ENCODE results near the gene SAP30L.

The SAP30L gene

GRCh38 chr5:154474396-154475334 lies 28.9 kb downstream of the SAP30L start:
- POLR2A ChIA-PET: no interaction called here
- Histone ChIP-seq H3K9me3 (ENCODE audit: control extremely low read depth in 1 of 5, control insufficient read depth in 4 of 5, insufficient read depth in 2 of 5, low read depth in 1 of 5, low read length in 4 of 5) (peaks cover 0 to 2% (median 0%) of the 10 kb centered on the region in 5 experiments), H3K4me3 (ENCODE audit: control insufficient read depth in 1 of 7, extremely low read depth in 1 of 7, insufficient read depth in 4 of 7, low read depth in 2 of 7, low read length in 6 of 7) (no peak overlapping the region), H3K27ac (ENCODE audit: insufficient read depth in 1 of 2, low read depth in 1 of 2, low read length in 2 of 2, poor library complexity in 1 of 2, severe bottlenecking in 2 of 2) (no peak overlapping the region), H3K27me3 (replicated peaks in 2 of 5; ENCODE audit: control insufficient read depth in 4 of 5, insufficient read depth in 5 of 5, low read length in 4 of 5) (peaks cover 29 to 100% (median 80%) of the 10 kb centered on the region in 5 experiments), H3K4me1 (ENCODE audit: control extremely low read depth in 1 of 4, control insufficient read depth in 4 of 4, insufficient read depth in 4 of 4, low read length in 3 of 4) (peaks cover 0 to 48% (median 20%) of the 10 kb centered on the region in 4 experiments), H3K36me3 (ENCODE audit: control insufficient read depth in 4 of 4, insufficient read depth in 4 of 4, low read length in 3 of 4) (no peaks in the 10 kb centered on the region)
- WGBS (ENCODE audit: insufficient coverage): 4% methylated on average over 16 of the region's 17 CpGs
- CTCF ChIA-PET: interaction anchor here (10.0 kb wide), 1 partner anchor 136 kb away, joined by 117 read pairs; no protein-coding TSS in a partner anchor
- DNase-seq: peak in 1 of 3 donors; percentile 35

GRCh38 chr5:154475591-154476353 lies 30.0 kb downstream of the SAP30L start:
- peaks cover 0 to 2% (median 0%) of the 10 kb centered on the region in 5 experiments for H3K9me3 ChIP-seq (ENCODE audit: control extremely low read depth in 1 of 5, control insufficient read depth in 4 of 5, insufficient read depth in 2 of 5, low read depth in 1 of 5, low read length in 4 of 5)
- CTCF ChIA-PET: interaction anchor here (1.9 to 2.0 kb wide), 2 partner anchors 7 to 9 kb away, joined by 7 to 9 read pairs; no protein-coding TSS in a partner anchor
- WGBS (ENCODE audit: insufficient coverage): 6% methylated on average over 40 of the region's 46 CpGs
- peak in 1 of 3 donors; percentile 44 for DNase-seq
- peaks cover 0 to 54% (median 21%) of the 10 kb centered on the region in 4 experiments for H3K4me1 ChIP-seq (ENCODE audit: control extremely low read depth in 1 of 4, control insufficient read depth in 4 of 4, insufficient read depth in 4 of 4, low read length in 3 of 4)
- POLR2A ChIA-PET: interaction anchor here (0.6 to 0.8 kb wide), 2 partner anchors 10 to 178 kb away, joined by 3 read pairs; no protein-coding TSS in a partner anchor
- H3K36me3 ChIP-seq (ENCODE audit: control insufficient read depth in 4 of 4, insufficient read depth in 4 of 4, low read length in 3 of 4): no peaks in the 10 kb centered on the region
- peak overlapping the region in 1 of 7 experiments; percentile 2 for H3K4me3 ChIP-seq (ENCODE audit: control insufficient read depth in 1 of 7, extremely low read depth in 1 of 7, insufficient read depth in 4 of 7, low read depth in 2 of 7, low read length in 6 of 7)
- H3K27ac ChIP-seq (ENCODE audit: insufficient read depth in 1 of 2, low read depth in 1 of 2, low read length in 2 of 2, poor library complexity in 1 of 2, severe bottlenecking in 2 of 2): no peak overlapping the region
- H3K27me3 ChIP-seq (replicated peaks in 2 of 5; ENCODE audit: control insufficient read depth in 4 of 5, insufficient read depth in 5 of 5, low read length in 4 of 5): peaks cover 25 to 100% (median 80%) of the 10 kb centered on the region in 5 experiments

- 6% methylated on average over 27 of the region's 38 CpGs for WGBS (ENCODE audit: insufficient coverage)
- CTCF ChIA-PET: interaction anchor here (1.9 to 2.0 kb wide), 2 partner anchors 8 to 10 kb away, joined by 7 to 9 read pairs; no protein-coding TSS in a partner anchor
These were observed 30.8 kb downstream of the SAP30L start for GRCh38 chr5:154476354-154477205.

GRCh38 chr5:154477382-154478223 lies 31.8 kb downstream of the SAP30L start:
- Histone ChIP-seq H3K9me3 (ENCODE audit: control extremely low read depth in 1 of 5, control insufficient read depth in 4 of 5, insufficient read depth in 2 of 5, low read depth in 1 of 5, low read length in 4 of 5) (peaks cover 0 to 2% (median 0%) of the 10 kb centered on the region in 5 experiments), H3K27ac (ENCODE audit: insufficient read depth in 1 of 2, low read depth in 1 of 2, low read length in 2 of 2, poor library complexity in 1 of 2, severe bottlenecking in 2 of 2) (no peak overlapping the region), H3K4me3 (ENCODE audit: control insufficient read depth in 1 of 7, extremely low read depth in 1 of 7, insufficient read depth in 4 of 7, low read depth in 2 of 7, low read length in 6 of 7) (peak overlapping the region in 4 of 7 experiments; percentile 15 to 65 (median 50)), H3K4me1 (ENCODE audit: control extremely low read depth in 1 of 4, control insufficient read depth in 4 of 4, insufficient read depth in 4 of 4, low read length in 3 of 4) (peaks cover 0 to 50% (median 23%) of the 10 kb centered on the region in 4 experiments), H3K36me3 (ENCODE audit: control insufficient read depth in 4 of 4, insufficient read depth in 4 of 4, low read length in 3 of 4) (no peaks in the 10 kb centered on the region), H3K27me3 (replicated peaks in 2 of 5; ENCODE audit: control insufficient read depth in 4 of 5, insufficient read depth in 5 of 5, low read length in 4 of 5) (peaks cover 23 to 100% (median 81%) of the 10 kb centered on the region in 5 experiments)
- CTCF ChIA-PET: interaction anchor here (1.9 to 2.0 kb wide), 2 partner anchors 9 to 11 kb away, joined by 7 to 9 read pairs; no protein-coding TSS in a partner anchor
- peak in 1 of 3 donors; percentile 37 for DNase-seq
- POLR2A ChIA-PET: no interaction called here
- WGBS (ENCODE audit: insufficient coverage): 2% methylated on average over 51 of the region's 68 CpGs

More at GRCh38 chr5:154476354-154477205, 30.8 kb downstream of the SAP30L start:
- Histone ChIP-seq H3K9me3 (ENCODE audit: control extremely low read depth in 1 of 5, control insufficient read depth in 4 of 5, insufficient read depth in 2 of 5, low read depth in 1 of 5, low read length in 4 of 5) (peaks cover 0 to 2% (median 0%) of the 10 kb centered on the region in 5 experiments), H3K27me3 (replicated peaks in 2 of 5; ENCODE audit: control insufficient read depth in 4 of 5, insufficient read depth in 5 of 5, low read length in 4 of 5) (peaks cover 25 to 100% (median 81%) of the 10 kb centered on the region in 5 experiments), H3K27ac (ENCODE audit: insufficient read depth in 1 of 2, low read depth in 1 of 2, low read length in 2 of 2, poor library complexity in 1 of 2, severe bottlenecking in 2 of 2) (no peak overlapping the region), H3K4me3 (ENCODE audit: control insufficient read depth in 1 of 7, extremely low read depth in 1 of 7, insufficient read depth in 4 of 7, low read depth in 2 of 7, low read length in 6 of 7) (peak overlapping the region in 2 of 7 experiments; percentile 36 to 56), H3K36me3 (ENCODE audit: control insufficient read depth in 4 of 4, insufficient read depth in 4 of 4, low read length in 3 of 4) (no peaks in the 10 kb centered on the region), H3K4me1 (ENCODE audit: control extremely low read depth in 1 of 4, control insufficient read depth in 4 of 4, insufficient read depth in 4 of 4, low read length in 3 of 4) (peaks cover 0 to 50% (median 21%) of the 10 kb centered on the region in 4 experiments)
- POLR2A ChIA-PET: interaction anchor here (0.8 kb wide), 1 partner anchor 177 kb away, joined by 3 read pairs; no protein-coding TSS in a partner anchor
- DNase-seq: peak in 1 of 3 donors; percentile 44

- H3K9me3 ChIP-seq (ENCODE audit: control extremely low read depth in 1 of 5, control insufficient read depth in 4 of 5, insufficient read depth in 2 of 5, low read depth in 1 of 5, low read length in 4 of 5): peaks cover 0 to 2% (median 0%) of the 10 kb centered on the region in 5 experiments
- WGBS (ENCODE audit: insufficient coverage): under 1% methylated on average over 19 of the region's 20 CpGs
- POLR2A ChIA-PET: no interaction called here
- no peak within 1 kb of the TSS for H3K27ac ChIP-seq (ENCODE audit: insufficient read depth in 1 of 2, low read depth in 1 of 2, low read length in 2 of 2, poor library complexity in 1 of 2, severe bottlenecking in 2 of 2)
- no peak for DNase-seq
- peaks cover 0 to 55% (median 28%) of the 10 kb centered on the region in 4 experiments for H3K4me1 ChIP-seq (ENCODE audit: control extremely low read depth in 1 of 4, control insufficient read depth in 4 of 4, insufficient read depth in 4 of 4, low read length in 3 of 4)
- H3K4me3 ChIP-seq (ENCODE audit: control insufficient read depth in 1 of 7, extremely low read depth in 1 of 7, insufficient read depth in 4 of 7, low read depth in 2 of 7, low read length in 6 of 7): peak within 1 kb of the TSS in 4 of 7 experiments; percentile 15 to 65 (median 50)
- no peaks in the 10 kb centered on the region for H3K36me3 ChIP-seq (ENCODE audit: control insufficient read depth in 4 of 4, insufficient read depth in 4 of 4, low read length in 3 of 4)
- CTCF ChIA-PET: interaction anchor here (1.6 kb wide), 2 partner anchors 10 to 18 kb away, joined by 3 to 5 read pairs; no protein-coding TSS in a partner anchor
- H3K27me3 ChIP-seq (replicated peaks in 2 of 5; ENCODE audit: control insufficient read depth in 4 of 5, insufficient read depth in 5 of 5, low read length in 4 of 5): peaks cover 23 to 100% (median 81%) of the 10 kb centered on the region in 5 experiments
These were observed 32.4 kb downstream of the SAP30L start, which contains the start of gene HAND1 for GRCh38 chr5:154478224-154478565. TSS of gene HAND1 (minus strand) at chr5:154478227. CDS start at chr5:154478008, 219 bp downstream.

All from common myeloid progenitor, CD34-positive (primary cell).